ENCODE data around the gene SPPL3. TPM values are rescaled to one million over a fixed set of nuclear protein-coding genes. Genes with fewer than 3 reads are reported as not detected.

SPPL3 gene
- total and polyA plus RNA-seq, 5 donors, result 10.9 to 32.4 (median 31.0) TPM

GRCh38 chr12:120832737-120833136 lies 71.4 kb downstream of the SPPL3 start:
- no peaks in the 10 kb centered on the region for H3K27me3 ChIP-seq (ENCODE audit: control insufficient read depth, insufficient read depth)
- H3K4me1 ChIP-seq (ENCODE audit: control insufficient read depth, insufficient read depth, low read length), result peaks cover 17% of the 10 kb centered on the region
- intact Hi-C loops (cut with DNase I), result no loop called here
- no peak overlapping the region for H3K4me3 ChIP-seq (ENCODE audit: low read length)
- no peak for DNase-seq
- no peaks in the 10 kb centered on the region for H3K9me3 ChIP-seq (ENCODE audit: control insufficient read depth, low read length)
- 95% methylated on average over 2 of the region's 2 CpGs for WGBS
- H3K27ac ChIP-seq (ENCODE audit: low read length), result no peak overlapping the region
- no peak for ATAC-seq

GRCh38 chr12:120831648-120832267 lies 72.4 kb downstream of the SPPL3 start:
- Histone ChIP-seq H3K4me3 (ENCODE audit: low read length) (no peak overlapping the region), H3K27me3 (ENCODE audit: control insufficient read depth, insufficient read depth) (no peaks in the 10 kb centered on the region), H3K4me1 (ENCODE audit: control insufficient read depth, insufficient read depth, low read length) (peaks cover 20% of the 10 kb centered on the region), H3K27ac (ENCODE audit: low read length) (no peak overlapping the region), H3K9me3 (ENCODE audit: control insufficient read depth, low read length) (no peaks in the 10 kb centered on the region)
- DNase-seq (no peak), ATAC-seq (peak; percentile 37)
- intact Hi-C loops (cut with DNase I), result no loop called here
- 51% methylated on average over 2 of the region's 2 CpGs for WGBS

- H3K4me1 ChIP-seq (ENCODE audit: control insufficient read depth, insufficient read depth, low read length), result peaks cover 17% of the 10 kb centered on the region
- no peaks in the 10 kb centered on the region for H3K9me3 ChIP-seq (ENCODE audit: control insufficient read depth, low read length)
- H3K4me3 ChIP-seq (ENCODE audit: low read length), result no peak overlapping the region
- H3K27me3 ChIP-seq (ENCODE audit: control insufficient read depth, insufficient read depth), result no peaks in the 10 kb centered on the region
- 80% methylated on average over 4 of the region's 4 CpGs for WGBS
- DNase-seq (no peak), ATAC-seq (no peak)
- peak overlapping the region; percentile 2 for H3K27ac ChIP-seq (ENCODE audit: low read length)
- intact Hi-C loops (cut with DNase I), result no loop called here
Measured at GRCh38 chr12:120830966-120831365, 73.2 kb downstream of the SPPL3 start.

- WGBS, result 34% methylated on average over 3 of the region's 3 CpGs
- Histone ChIP-seq H3K9me3 (ENCODE audit: control insufficient read depth, low read length) (no peaks in the 10 kb centered on the region), H3K27me3 (ENCODE audit: control insufficient read depth, insufficient read depth) (no peaks in the 10 kb centered on the region), H3K4me1 (ENCODE audit: control insufficient read depth, insufficient read depth, low read length) (peaks cover 15% of the 10 kb centered on the region), H3K4me3 (ENCODE audit: low read length) (no peak overlapping the region), H3K27ac (ENCODE audit: low read length) (peak overlapping the region; percentile 2)
- intact Hi-C loops (cut with DNase I), result no loop called here
- DNase-seq (no peak), ATAC-seq (no peak)
Measured at GRCh38 chr12:120830052-120830940, 73.9 kb downstream of the SPPL3 start.

- no peaks in the 10 kb centered on the region for H3K27me3 ChIP-seq (ENCODE audit: control insufficient read depth, insufficient read depth)
- WGBS, result 70% methylated on average over 4 of the region's 4 CpGs
- peaks cover 16% of the 10 kb centered on the region for H3K4me1 ChIP-seq (ENCODE audit: control insufficient read depth, insufficient read depth, low read length)
- H3K9me3 ChIP-seq (ENCODE audit: control insufficient read depth, low read length), result no peaks in the 10 kb centered on the region
- intact Hi-C loops (cut with DNase I), result no loop called here
- no peak for ATAC-seq
- no peak overlapping the region for H3K4me3 ChIP-seq (ENCODE audit: low read length)
- H3K27ac ChIP-seq (ENCODE audit: low read length), result no peak overlapping the region
- DNase-seq, result no peak
Measured at GRCh38 chr12:120826335-120826734, 77.8 kb downstream of the SPPL3 start.

- no peak overlapping the region for H3K27ac ChIP-seq (ENCODE audit: low read length)
- DNase-seq, result no peak
- no peak for ATAC-seq
- WGBS, result 89% methylated on average over 3 of the region's 3 CpGs
- H3K9me3 ChIP-seq (ENCODE audit: control insufficient read depth, low read length), result no peaks in the 10 kb centered on the region
- intact Hi-C loops (cut with DNase I), result no loop called here
- peaks cover 11% of the 10 kb centered on the region for H3K4me1 ChIP-seq (ENCODE audit: control insufficient read depth, insufficient read depth, low read length)
- no peak overlapping the region for H3K4me3 ChIP-seq (ENCODE audit: low read length)
- no peaks in the 10 kb centered on the region for H3K27me3 ChIP-seq (ENCODE audit: control insufficient read depth, insufficient read depth)
Measured at GRCh38 chr12:120825337-120825736, 78.8 kb downstream of the SPPL3 start.

- H3K4me1 ChIP-seq (ENCODE audit: control insufficient read depth, insufficient read depth, low read length), result peaks cover 11% of the 10 kb centered on the region
Measured at GRCh38 chr12:120822832-120823503, 81.2 kb downstream of the SPPL3 start.

GRCh38 chr12:120821878-120822277 lies 82.3 kb downstream of the SPPL3 start:
- Histone ChIP-seq H3K27me3 (ENCODE audit: control insufficient read depth, insufficient read depth) (no peaks in the 10 kb centered on the region), H3K27ac (ENCODE audit: low read length) (no peak overlapping the region), H3K4me3 (ENCODE audit: low read length) (no peak overlapping the region), H3K4me1 (ENCODE audit: control insufficient read depth, insufficient read depth, low read length) (peaks cover 11% of the 10 kb centered on the region), H3K9me3 (ENCODE audit: control insufficient read depth, low read length) (no peaks in the 10 kb centered on the region)
- WGBS, result 94% methylated on average over 2 of the region's 2 CpGs
- DNase-seq (no peak), ATAC-seq (no peak)
- intact Hi-C loops (cut with DNase I), result no loop called here

More at GRCh38 chr12:120822832-120823503, 81.2 kb downstream of the SPPL3 start:
- WGBS, result 40% methylated on average over 9 of the region's 9 CpGs
- Histone ChIP-seq H3K9me3 (ENCODE audit: control insufficient read depth, low read length) (no peaks in the 10 kb centered on the region), H3K4me3 (ENCODE audit: low read length) (no peak overlapping the region), H3K27ac (ENCODE audit: low read length) (no peak overlapping the region), H3K27me3 (ENCODE audit: control insufficient read depth, insufficient read depth) (no peaks in the 10 kb centered on the region)
- DNase-seq, result no peak
- no peak for ATAC-seq
- intact Hi-C loops (cut with DNase I), result no loop called here

- WGBS, result 75% methylated on average over 7 of the region's 7 CpGs
Measured at GRCh38 chr12:120820884-120821510, 83.2 kb downstream of the SPPL3 start.

GRCh38 chr12:120818416-120818815 lies 85.7 kb downstream of the SPPL3 start:
- Histone ChIP-seq H3K27me3 (ENCODE audit: control insufficient read depth, insufficient read depth) (no peaks in the 10 kb centered on the region), H3K9me3 (ENCODE audit: control insufficient read depth, low read length) (no peaks in the 10 kb centered on the region), H3K4me1 (ENCODE audit: control insufficient read depth, insufficient read depth, low read length) (peaks cover 7% of the 10 kb centered on the region), H3K4me3 (ENCODE audit: low read length) (no peak overlapping the region), H3K27ac (ENCODE audit: low read length) (no peak overlapping the region)
- ATAC-seq (no peak), DNase-seq (no peak)
- intact Hi-C loops (cut with DNase I), result no loop called here
- WGBS, result 60% methylated on average over 2 of the region's 2 CpGs

More at GRCh38 chr12:120820884-120821510, 83.2 kb downstream of the SPPL3 start:
- H3K4me1 ChIP-seq (ENCODE audit: control insufficient read depth, insufficient read depth, low read length), result peaks cover 8% of the 10 kb centered on the region
- H3K27me3 ChIP-seq (ENCODE audit: control insufficient read depth, insufficient read depth), result no peaks in the 10 kb centered on the region
- no peak for DNase-seq
- H3K9me3 ChIP-seq (ENCODE audit: control insufficient read depth, low read length), result no peaks in the 10 kb centered on the region
- ATAC-seq, result no peak
- intact Hi-C loops (cut with DNase I), result no loop called here
- H3K27ac ChIP-seq (ENCODE audit: low read length), result no peak overlapping the region
- no peak overlapping the region for H3K4me3 ChIP-seq (ENCODE audit: low read length)
